DND-41 (cell line): ENCODE results near the gene LGALS3.

Source experiments
- CTCF ChIP-seq: IDR thresholded peaks from 2 replicates; pipeline ENCODE4 v1.5.1; 2012; ENCODE audit warnings: borderline replicate concordance, low read length, moderate library complexity, mild to moderate bottlenecking; ENCODE audit not compliant: poor library complexity, severe bottlenecking; ENCODE audit errors: extremely low read depth
- EZH2 ChIP-seq: IDR thresholded peaks from 3 replicates; pipeline ENCODE4 v1.6.1; 2012; ENCODE audit warnings: borderline replicate concordance, low read depth, mild to moderate bottlenecking, moderate library complexity, low read length, inconsistent platforms; ENCODE audit not compliant: severe bottlenecking

DNA sequence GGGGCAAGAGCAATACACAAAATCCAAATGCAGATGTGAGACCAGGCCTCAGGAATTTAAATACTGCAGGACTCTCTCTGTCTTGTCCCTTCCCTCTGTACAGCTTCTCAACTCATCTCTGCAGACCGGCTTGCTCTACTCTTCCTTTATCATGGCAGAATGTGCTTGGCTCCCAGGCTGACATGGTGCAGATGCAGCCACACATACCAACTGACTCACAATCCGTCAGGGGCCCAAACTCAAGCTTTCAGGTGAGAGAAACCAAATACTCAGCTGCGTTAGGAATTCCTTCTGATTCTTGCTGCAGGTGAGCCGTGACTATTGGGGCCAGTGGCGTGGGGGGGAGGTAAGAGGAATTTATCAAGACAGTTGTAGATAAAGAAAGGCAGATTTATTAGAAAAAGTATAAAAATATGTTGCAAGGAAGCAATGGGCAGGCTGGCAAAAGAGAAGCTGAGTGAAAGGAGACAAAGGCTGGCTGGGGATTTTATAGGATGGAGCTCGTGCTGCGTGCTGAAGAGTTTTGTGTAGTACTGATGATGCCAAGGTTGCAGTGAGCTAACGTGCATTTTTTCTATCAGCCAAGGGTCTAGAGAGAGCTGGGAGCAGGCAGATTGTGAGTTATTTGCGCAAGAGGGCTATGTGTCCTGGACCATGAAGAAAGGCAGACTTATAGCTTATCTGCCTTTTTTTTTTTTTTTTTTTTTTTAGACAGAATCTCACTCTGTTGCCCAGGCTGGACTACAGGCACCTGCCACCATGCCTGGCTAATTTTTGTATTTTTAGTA is 5.0 kb upstream of the LGALS3 start:
- TF ChIP-seq CTCF (no peak), EZH2 (no peak)
